NCI-H2196 treated with DMSO at 0.1 percent for 48 hours (cell line): Measurements from ENCODE around the gene MYL10.
"Not testable (repeated sequence)": the region's sequence is repeated elsewhere in the genome, so short reads cannot be mapped to it uniquely, and the experiment has no call there.

Source experiments
- DNase-seq: peaks from one replicate; lab custom pipeline; 2025; ENCODE audit not compliant: unreplicated experiment; lab: John Stamatoyannopoulos, UW

Gene MYL10

GRCh38 chr7:101657171-101657570, 28.1 kb upstream of the MYL10 start:
- no peak for DNase-seq

GRCh38 chr7:101651112-101651511, 22.0 kb upstream of the MYL10 start:
- DNase-seq = no peak

- DNase-seq = no peak
Measured at GRCh38 chr7:101650579-101651081, 21.5 kb upstream of the MYL10 start.

- DNase-seq = not testable (repeated sequence)
Measured at GRCh38 chr7:101647876-101648275, 18.8 kb upstream of the MYL10 start.

GRCh38 chr7:101645951-101646350, 16.9 kb upstream of the MYL10 start:
- DNase-seq = no peak

- DNase-seq = no peak
Measured at GRCh38 chr7:101644879-101645278, 15.8 kb upstream of the MYL10 start.

- DNase-seq = not testable (repeated sequence)
Measured at GRCh38 chr7:101639127-101639526, 10.0 kb upstream of the MYL10 start.

- DNase-seq = no peak
Measured at GRCh38 chr7:101636822-101637623, 7.9 kb upstream of the MYL10 start.

GRCh38 chr7:101635484-101635883, 6.4 kb upstream of the MYL10 start:
- DNase-seq = no peak

- no peak for DNase-seq
Measured at GRCh38 chr7:101634196-101634717, 5.2 kb upstream of the MYL10 start.

GRCh38 chr7:101633511-101633910, 4.4 kb upstream of the MYL10 start:
- no peak for DNase-seq

- no peak for DNase-seq
Measured at GRCh38 chr7:101632641-101633040, 3.5 kb upstream of the MYL10 start.

GRCh38 chr7:101631224-101631714, 2.2 kb upstream of the MYL10 start:
- DNase-seq = no peak

- no peak for DNase-seq
Measured at GRCh38 chr7:101630591-101630990, 1.5 kb upstream of the MYL10 start.

GRCh38 chr7:101628522-101628921, 574 bp downstream of the MYL10 start:
- no peak for DNase-seq

GRCh38 chr7:101626758-101627157, 2.3 kb downstream of the MYL10 start:
- no peak for DNase-seq

- no peak for DNase-seq
Measured at GRCh38 chr7:101626069-101626671, 2.9 kb downstream of the MYL10 start.

- DNase-seq = no peak
Measured at GRCh38 chr7:101625031-101625791, 3.9 kb downstream of the MYL10 start.

GRCh38 chr7:101624246-101625001, 4.7 kb downstream of the MYL10 start:
- DNase-seq = no peak

GRCh38 chr7:101622609-101623173, 6.4 kb downstream of the MYL10 start:
- DNase-seq = no peak
